K562 (cell line): ENCODE measurements around the gene ARF1. TPM values are rescaled to one million over a fixed set of nuclear protein-coding genes. Genes with fewer than 3 reads are reported as not detected.
A peak's percentile ranks its signal among the peaks of the same experiment; 100 is the strongest.

Experiments
- HMGN3 ChIP-seq: IDR thresholded peaks from 2 replicates; pipeline ENCODE4 v1.6.1; 2011; ENCODE audit warnings: borderline replicate concordance, low read depth, mild to moderate bottlenecking, mixed read lengths, low read length; ENCODE audit not compliant: insufficient read length; ENCODE audit errors: extremely low read depth
- ILK ChIP-seq: fragments of 450-650 bp; IDR thresholded peaks from 2 replicates; pipeline ENCODE4 v1.6.1; 2016; ENCODE audit warnings: missing genetic modification characterization, low read depth, mild to moderate bottlenecking, missing compliant biosample characterization, moderate library complexity, borderline replicate concordance
- KLF16 ChIP-seq: IDR thresholded peaks from 2 replicates; pipeline ENCODE4 v1.6.1; 2016; ENCODE audit warnings: antibody characterized with exemption
- SRF ChIP-seq, 2 experiments: fragments of 250-450, 450-650 bp in 1 of 2; sonication (Bioruptor Pico) in 1 of 2; sonication (generic) in 1 of 2; formaldehyde crosslinking; IDR thresholded peaks; 2 replicates each; pipeline versions ENCODE4 v1.5.0 to v1.5.1; 2020 to 2022; ENCODE audit warnings: mild to moderate bottlenecking in 1 of 2, missing genetic modification reagents in 1 of 2
- TRIM28 ChIP-seq: fragments of 450-650 bp; IDR thresholded peaks from 2 replicates; pipeline ENCODE4 v1.6.1; 2017
- polyA plus RNA-seq, 8 experiments: library from polyadenylated mRNA; depleted of rRNA in 4 of 8; stranded (reverse) in 5 of 8; unstranded in 3 of 8; fragments of >200 nt; fragmentation: Nextera tagmentation in 2 of 8; fragmentation: Illumina TruSeq in 1 of 8; extraction: Ambion mirVana in 2 of 8; extraction: Trizol in 1 of 8; gene quantifications; 2 replicates each; pipeline versions ENCODE4 v1.2.1 to v1.2.3, GENCODE V29; 2011 to 2014; ENCODE audit warnings: inconsistent platforms in 1 of 8, missing spikeins in 1 of 8
- total RNA-seq, 7 experiments: library from RNA; depleted of rRNA in 6 of 7; stranded (reverse); fragments of >200 nt in 6 of 7; fragmentation: Illumina TruSeq in 2 of 7; extraction: Trizol in 2 of 7; gene quantifications; 2 replicates each; pipeline versions ENCODE4 v1.2.1 to v1.2.3, GENCODE V29; 2011 to 2021; ENCODE audit warnings: low replicate concordance in 1 of 7
- TF ChIP-seq, protein P1 (sequence below): fragments of 450-650 bp; formaldehyde crosslinking; conservative IDR thresholded peaks from 2 replicates; pipeline ENCODE4 v1.4.0; 2022; ENCODE audit warnings: mild to moderate bottlenecking, missing genetic modification characterization
- TF ChIP-seq, protein P2 (sequence below): fragments of 450-650 bp; IDR thresholded peaks from 2 replicates; pipeline ENCODE4 v1.6.1; 2018; ENCODE audit not compliant: partially characterized antibody
- TF ChIP-seq, protein P3 (sequence below), 2 experiments: IDR thresholded peaks; 2 replicates each; pipeline ENCODE4 v1.6.1; 2011; ENCODE audit warnings: borderline replicate concordance in 1 of 2, control low read depth in 1 of 2, low read depth in 1 of 2, low read length in 1 of 2, mild to moderate bottlenecking in 1 of 2, mixed read lengths in 1 of 2, moderate library complexity in 1 of 2; ENCODE audit not compliant: insufficient read depth in 1 of 2, insufficient read length in 1 of 2, poor library complexity in 1 of 2, severe bottlenecking in 1 of 2; ENCODE audit errors: extremely low read depth in 1 of 2
- TF ChIP-seq, protein P4 (sequence below), 2 experiments: fragments of 450-650 bp; IDR thresholded peaks; 2 replicates each; pipeline ENCODE4 v1.6.1; 2016

ARF1 gene
- total and polyA plus RNA-seq, 9 of the 15 experiments (the other 6 are each of a cell fraction or from before 2014, with no cell fraction given): 69.8 to 593 (median 325) TPM

DNA sequence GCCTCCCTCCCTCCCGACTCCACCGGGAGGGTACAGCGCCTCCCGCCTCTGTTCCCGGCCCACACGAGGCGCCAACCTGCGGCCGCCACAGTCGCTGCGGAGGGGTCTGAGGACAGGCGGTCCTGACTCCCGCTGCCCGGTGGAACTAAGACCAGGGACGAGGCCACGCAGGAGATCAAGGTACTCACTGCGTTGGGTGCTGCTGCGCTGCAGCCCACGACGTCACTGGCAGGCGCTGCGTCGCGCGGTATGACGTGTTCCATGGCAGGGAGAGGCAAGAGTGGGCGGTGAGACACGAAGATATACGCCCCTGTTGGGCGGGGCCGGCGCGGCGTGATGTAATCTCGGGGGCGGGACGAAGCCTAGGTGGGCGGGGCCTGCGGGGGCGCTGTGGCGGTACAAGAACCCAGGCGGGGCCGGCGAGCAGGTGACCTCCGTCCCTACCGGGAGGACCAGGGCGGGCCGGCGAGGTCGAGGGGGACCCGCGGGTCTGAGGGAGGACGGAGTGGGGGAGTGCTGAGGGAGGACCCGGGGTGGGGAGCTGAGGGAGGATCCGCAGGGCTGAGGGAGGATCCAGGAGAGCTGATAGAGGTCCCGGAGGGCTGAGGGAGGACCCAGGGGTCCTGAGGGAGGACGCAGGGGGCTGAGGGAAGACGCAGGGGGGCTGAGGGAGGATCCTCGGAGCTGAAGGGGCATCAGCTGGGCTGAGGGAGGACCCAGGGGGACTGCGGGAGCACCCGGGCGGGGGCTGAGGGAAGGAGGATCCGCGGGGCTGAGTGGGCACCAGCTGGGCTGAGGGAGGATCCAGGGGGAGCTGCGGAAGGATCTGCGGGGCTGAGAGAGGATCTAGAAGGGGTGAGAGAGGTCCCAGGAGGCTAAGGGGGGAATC, 26.8 kb downstream of the ARF1 start, which contains the start of gene MRPL55 (continued):
- TF ChIP-seq SRF (CRISPR knock-in tag; IDR thresholded peaks at IDR 0.05) (peak in 1 of 2 experiments; percentile 68; a peak in 1 of 4 replicates), ILK (no peak), HMGN3 (peak; percentile 95), TRIM28 (no peak), KLF16 (no peak)
- TF ChIP-seq, protein P1, sequence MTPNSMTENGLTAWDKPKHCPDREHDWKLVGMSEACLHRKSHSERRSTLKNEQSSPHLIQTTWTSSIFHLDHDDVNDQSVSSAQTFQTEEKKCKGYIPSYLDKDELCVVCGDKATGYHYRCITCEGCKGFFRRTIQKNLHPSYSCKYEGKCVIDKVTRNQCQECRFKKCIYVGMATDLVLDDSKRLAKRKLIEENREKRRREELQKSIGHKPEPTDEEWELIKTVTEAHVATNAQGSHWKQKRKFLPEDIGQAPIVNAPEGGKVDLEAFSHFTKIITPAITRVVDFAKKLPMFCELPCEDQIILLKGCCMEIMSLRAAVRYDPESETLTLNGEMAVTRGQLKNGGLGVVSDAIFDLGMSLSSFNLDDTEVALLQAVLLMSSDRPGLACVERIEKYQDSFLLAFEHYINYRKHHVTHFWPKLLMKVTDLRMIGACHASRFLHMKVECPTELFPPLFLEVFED (CRISPR knock-in tag): peak; percentile 52; the same call in 1 of the 2 replicates
- TF ChIP-seq, protein P2, sequence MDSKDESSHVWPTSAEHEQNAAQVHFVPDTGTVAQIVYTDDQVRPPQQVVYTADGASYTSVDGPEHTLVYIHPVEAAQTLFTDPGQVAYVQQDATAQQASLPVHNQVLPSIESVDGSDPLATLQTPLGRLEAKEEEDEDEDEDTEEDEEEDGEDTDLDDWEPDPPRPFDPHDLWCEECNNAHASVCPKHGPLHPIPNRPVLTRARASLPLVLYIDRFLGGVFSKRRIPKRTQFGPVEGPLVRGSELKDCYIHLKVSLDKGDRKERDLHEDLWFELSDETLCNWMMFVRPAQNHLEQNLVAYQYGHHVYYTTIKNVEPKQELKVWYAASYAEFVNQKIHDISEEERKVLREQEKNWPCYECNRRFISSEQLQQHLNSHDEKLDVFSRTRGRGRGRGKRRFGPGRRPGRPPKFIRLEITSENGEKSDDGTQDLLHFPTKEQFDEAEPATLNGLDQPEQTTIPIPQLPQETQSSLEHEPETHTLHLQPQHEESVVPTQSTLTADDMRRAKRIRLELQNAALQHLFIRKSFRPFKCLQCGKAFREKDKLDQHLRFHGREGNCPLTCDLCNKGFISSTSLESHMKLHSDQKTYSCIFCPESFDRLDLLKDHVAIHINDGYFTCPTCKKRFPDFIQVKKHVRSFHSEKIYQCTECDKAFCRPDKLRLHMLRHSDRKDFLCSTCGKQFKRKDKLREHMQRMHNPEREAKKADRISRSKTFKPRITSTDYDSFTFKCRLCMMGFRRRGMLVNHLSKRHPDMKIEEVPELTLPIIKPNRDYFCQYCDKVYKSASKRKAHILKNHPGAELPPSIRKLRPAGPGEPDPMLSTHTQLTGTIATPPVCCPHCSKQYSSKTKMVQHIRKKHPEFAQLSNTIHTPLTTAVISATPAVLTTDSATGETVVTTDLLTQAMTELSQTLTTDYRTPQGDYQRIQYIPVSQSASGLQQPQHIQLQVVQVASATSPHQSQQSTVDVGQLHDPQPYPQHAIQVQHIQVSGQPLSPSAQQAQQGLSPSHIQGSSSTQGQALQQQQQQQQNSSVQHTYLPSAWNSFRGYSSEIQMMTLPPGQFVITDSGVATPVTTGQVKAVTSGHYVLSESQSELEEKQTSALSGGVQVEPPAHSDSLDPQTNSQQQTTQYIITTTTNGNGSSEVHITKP: peak; percentile 26
- TF ChIP-seq, protein P3, sequence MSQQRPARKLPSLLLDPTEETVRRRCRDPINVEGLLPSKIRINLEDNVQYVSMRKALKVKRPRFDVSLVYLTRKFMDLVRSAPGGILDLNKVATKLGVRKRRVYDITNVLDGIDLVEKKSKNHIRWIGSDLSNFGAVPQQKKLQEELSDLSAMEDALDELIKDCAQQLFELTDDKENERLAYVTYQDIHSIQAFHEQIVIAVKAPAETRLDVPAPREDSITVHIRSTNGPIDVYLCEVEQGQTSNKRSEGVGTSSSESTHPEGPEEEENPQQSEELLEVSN (IDR thresholded peaks at IDR 0.05; ENCODE audit: borderline replicate concordance in 1 of 2, extremely low read depth in 1 of 2, insufficient read depth in 1 of 2, insufficient read length in 1 of 2, low read depth in 1 of 2, low read length in 1 of 2, poor library complexity in 1 of 2, severe bottlenecking in 1 of 2): peak; percentile 33 to 84
- TF ChIP-seq, protein P4, sequence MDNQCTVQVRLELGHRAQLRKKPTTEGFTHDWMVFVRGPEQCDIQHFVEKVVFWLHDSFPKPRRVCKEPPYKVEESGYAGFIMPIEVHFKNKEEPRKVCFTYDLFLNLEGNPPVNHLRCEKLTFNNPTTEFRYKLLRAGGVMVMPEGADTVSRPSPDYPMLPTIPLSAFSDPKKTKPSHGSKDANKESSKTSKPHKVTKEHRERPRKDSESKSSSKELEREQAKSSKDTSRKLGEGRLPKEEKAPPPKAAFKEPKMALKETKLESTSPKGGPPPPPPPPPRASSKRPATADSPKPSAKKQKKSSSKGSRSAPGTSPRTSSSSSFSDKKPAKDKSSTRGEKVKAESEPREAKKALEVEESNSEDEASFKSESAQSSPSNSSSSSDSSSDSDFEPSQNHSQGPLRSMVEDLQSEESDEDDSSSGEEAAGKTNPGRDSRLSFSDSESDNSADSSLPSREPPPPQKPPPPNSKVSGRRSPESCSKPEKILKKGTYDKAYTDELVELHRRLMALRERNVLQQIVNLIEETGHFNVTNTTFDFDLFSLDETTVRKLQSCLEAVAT (IDR thresholded peaks at IDR 0.05): peak in 1 of 2 experiments; percentile 95; a peak in 2 of 4 replicates
